ENCODE results near the gene GPR158. TPM values are rescaled to one million over a fixed set of nuclear protein-coding genes. Genes with fewer than 3 reads are reported as not detected.

GPR158 gene
- total RNA-seq, 4 donors from 2014 or later = 0.07 to 0.27 TPM; not detected in 2

- no peak overlapping the region for H3K27ac ChIP-seq
- H3K36me3 ChIP-seq = no peaks in the 10 kb centered on the region
- H3K9me3 ChIP-seq = no peaks in the 10 kb centered on the region
- TF ChIP-seq POLR2A (IDR thresholded peaks at IDR 0.05) (no peak), EP300 (IDR thresholded peaks at IDR 0.05) (no peak), CTCF (IDR thresholded peaks at IDR 0.05) (no peak), POLR2AphosphoS5 (IDR thresholded peaks at IDR 0.05) (no peak)
- H3K27me3 ChIP-seq = peaks cover 40% of the 10 kb centered on the region
- 54 to 68% methylated on average over 4 of the region's 4 CpGs for WGBS, 2 donors (ENCODE audit: low coverage in 1 of 2)
- no peak for ATAC-seq
- H3K4me1 ChIP-seq = peaks cover 0 to 7% (median 0%) of the 10 kb centered on the region in 3 donors
- H3K4me3 ChIP-seq = no peak overlapping the region
Measured at GRCh38 chr10:25169740-25170139, 5.1 kb upstream of the GPR158 start.

- no peak for TF ChIP-seq POLR2AphosphoS5 (IDR thresholded peaks at IDR 0.05)
- no peak for TF ChIP-seq CTCF (IDR thresholded peaks at IDR 0.05)
- no peak for TF ChIP-seq EP300 (IDR thresholded peaks at IDR 0.05)
- TF ChIP-seq POLR2A (IDR thresholded peaks at IDR 0.05) = no peak
- H3K9me3 ChIP-seq = no peaks in the 10 kb centered on the region
- no peak overlapping the region for H3K27ac ChIP-seq
- H3K36me3 ChIP-seq = no peaks in the 10 kb centered on the region
- no peak overlapping the region for H3K4me3 ChIP-seq
- peaks cover 49% of the 10 kb centered on the region for H3K27me3 ChIP-seq
- no peak for ATAC-seq
- 69 to 73% methylated on average over 1 of the region's 1 CpG for WGBS, 2 donors (ENCODE audit: low coverage in 1 of 2)
- H3K4me1 ChIP-seq = peaks cover 0 to 16% (median 2%) of the 10 kb centered on the region in 3 donors
Measured at GRCh38 chr10:25170627-25171026, 4.2 kb upstream of the GPR158 start.

- ATAC-seq = no peak
- H3K36me3 ChIP-seq = no peaks in the 10 kb centered on the region
- no peak for TF ChIP-seq POLR2AphosphoS5 (IDR thresholded peaks at IDR 0.05)
- no peak for TF ChIP-seq CTCF (IDR thresholded peaks at IDR 0.05)
- peaks cover 0 to 28% (median 2%) of the 10 kb centered on the region in 3 donors for H3K4me1 ChIP-seq
- WGBS, 2 donors (ENCODE audit: low coverage in 1 of 2) = 0% methylated on average over 2 of the region's 66 CpGs; no CpG with 5 or more reads in 1 of the 2 donors
- no peaks in the 10 kb centered on the region for H3K9me3 ChIP-seq
- H3K4me3 ChIP-seq = peak overlapping the region in 1 of 2 donors; percentile 53
- H3K27me3 ChIP-seq = peaks cover 85% of the 10 kb centered on the region
- no peak overlapping the region for H3K27ac ChIP-seq
Measured at GRCh38 chr10:25175527-25176420, 973 bp downstream of the GPR158 start.

GRCh38 chr10:25176421-25176968 lies 1.7 kb downstream of the GPR158 start:
- no peak for TF ChIP-seq POLR2AphosphoS5 (IDR thresholded peaks at IDR 0.05)
- TF ChIP-seq POLR2A (IDR thresholded peaks at IDR 0.05) = no peak
- no peak for TF ChIP-seq CTCF (IDR thresholded peaks at IDR 0.05)
- TF ChIP-seq EP300 (IDR thresholded peaks at IDR 0.05) = no peak
- no peak overlapping the region for H3K27ac ChIP-seq
- no peaks in the 10 kb centered on the region for H3K36me3 ChIP-seq
- no peak for ATAC-seq
- no peaks in the 10 kb centered on the region for H3K9me3 ChIP-seq
- H3K4me1 ChIP-seq = peaks cover 0 to 28% (median 2%) of the 10 kb centered on the region in 3 donors
- no peak overlapping the region for H3K4me3 ChIP-seq
- WGBS, 2 donors (ENCODE audit: low coverage in 1 of 2) = 0 to 3% methylated on average over 5 to 12 of the region's 36 CpGs
- H3K27me3 ChIP-seq = peaks cover 83% of the 10 kb centered on the region
